Stomach (tissue), 9 donors: ENCODE results near the gene SMYD4. TPM values are rescaled to one million over a fixed set of nuclear protein-coding genes. Genes with fewer than 3 reads are reported as not detected.
A peak's percentile ranks its signal among the peaks of the same experiment; 100 is the strongest.
"Not testable (repeated sequence)": the region's sequence is repeated elsewhere in the genome, so short reads cannot be mapped to it uniquely, and the experiment has no call there.

Source experiments
- DNase-seq, 2 donors: peaks; one replicate each; pipeline versions ENCODE4 v3.0.0 to v3.0.0-alpha.2; 2013 to 2019
- H3K27ac ChIP-seq, 5 donors: fragments of 200-600 bp in 4 of 5; sonication (generic) in 4 of 5; one replicate each; pipeline ENCODE4 v1.5.1; 2013 to 2019; ENCODE audit warnings: mild to moderate bottlenecking in 1 of 5, moderate library complexity in 1 of 5
- H3K27me3 ChIP-seq, 3 donors: fragments of 200-600 bp; sonication (generic); one replicate each; pipeline ENCODE4 v1.5.1; 2017 to 2019; ENCODE audit warnings: mixed run types in 1 of 3
- H3K36me3 ChIP-seq, 4 donors: fragments of 200-600 bp; sonication (generic); 1 replicate in 3 of 4; 2 replicates in 1 of 4; pipeline ENCODE4 v1.5.1; 2016 to 2019
- H3K4me1 ChIP-seq, 4 donors: fragments of 200-600 bp; sonication (generic); one replicate each; pipeline ENCODE4 v1.5.1; 2016 to 2019
- H3K4me3 ChIP-seq, 4 donors: fragments of 200-600 bp; sonication (generic) in 3 of 4; one replicate each; pipeline ENCODE4 v1.5.1; 2016 to 2019; ENCODE audit warnings: mild to moderate bottlenecking in 1 of 4
- H3K9me3 ChIP-seq, 4 donors: fragments of 200-600 bp; sonication (generic); one replicate each; pipeline ENCODE4 v1.5.1; 2016 to 2019
- CTCF ChIP-seq, 7 experiments: fragments of 450-650 bp in 4 of 7; fragments of 200-600 bp in 3 of 7; sonication (generic) in 3 of 7; IDR thresholded peaks; one replicate each; pipeline ENCODE4 v1.5.1; 2016 to 2019; ENCODE audit warnings: antibody characterized with exemption in 7 of 7, control low read depth in 2 of 7, mild to moderate bottlenecking in 1 of 7
- EP300 ChIP-seq: sonication (generic); formaldehyde crosslinking; IDR thresholded peaks from one replicate; pipeline ENCODE4 v1.6.1; 2017; ENCODE audit warnings: antibody characterized with exemption
- POLR2A ChIP-seq, 4 donors: fragments of 450-650 bp; IDR thresholded peaks; one replicate each; pipeline ENCODE4 v1.6.1; 2016; ENCODE audit warnings: antibody characterized with exemption in 4 of 4, control low read depth in 2 of 4, mild to moderate bottlenecking in 1 of 4, moderate library complexity in 1 of 4
- POLR2AphosphoS5 ChIP-seq, 3 donors: sonication (generic); formaldehyde crosslinking; IDR thresholded peaks; one replicate each; pipeline ENCODE4 v1.6.1; 2016; ENCODE audit warnings: antibody characterized with exemption in 3 of 3
- WGBS, 5 donors: extraction: QIAGEN DNeasy Blood & Tissue Kit in 3 of 5; methylation state at CpG; one replicate each; pipeline versions ENCODE4 v1.1.5 to v1.1.7; 2013 to 2018; 5-methylcytosine and 5-hydroxymethylcytosine counted together
- intact Hi-C: fragments of 100-400 bp; cut with DNase I; formaldehyde crosslinking; loops from one replicate; pipeline ENCODE4 v1.15.1; 2023; ENCODE audit warnings: low total_unique reads
- polyA plus RNA-seq, 3 donors: library from polyadenylated mRNA; stranded (reverse); fragments of 200-250 nt; gene quantifications; one replicate each; pipeline ENCODE4 v1.2.3, GENCODE V29; 2013
- total RNA-seq, 5 donors: library from RNA; depleted of rRNA; stranded (reverse); fragments of >200 nt; gene quantifications; one replicate each; pipeline versions ENCODE4 v1.1.0 to v1.2.3, GENCODE V29; 2014 to 2016
- donor health status: healthy with polysubstance abuse.
- donor health status: Bipolar disorder and iron deficiency.
- donor health status: healthy.

SMYD4 gene
- total and polyA plus RNA-seq, 8 donors = 2.7 to 21.0 (median 6.0) TPM

GRCh38 chr17:1774390-1775176, 55.1 kb downstream of the SMYD4 start:
- Histone ChIP-seq H3K27ac (peak overlapping the region; percentile 11 to 81 (median 70)), H3K4me3 (no peak overlapping the region), H3K27me3 (no peaks in the 10 kb centered on the region), H3K9me3 (no peaks in the 10 kb centered on the region), H3K4me1 (peaks cover 0 to 44% (median 21%) of the 10 kb centered on the region in 4 donors), H3K36me3 (peaks cover 15 to 48% (median 45%) of the 10 kb centered on the region in 4 donors)
- intact Hi-C loops = loop anchor here (10.0 kb wide), 1 partner anchor 50 kb away; the partner anchor contains the start of gene WDR81
- 88 to 90% (median 89%) methylated on average over 21 of the region's 21 CpGs for WGBS, 5 donors
- TF ChIP-seq POLR2A (IDR thresholded peaks at IDR 0.05) (no peak), EP300 (no peak), POLR2AphosphoS5 (IDR thresholded peaks at IDR 0.05) (no peak), CTCF (IDR thresholded peaks at IDR 0.05) (no peak)
- no peak for DNase-seq

GRCh38 chr17:1773696-1774181, 56.0 kb downstream of the SMYD4 start:
- Histone ChIP-seq H3K4me1 (peaks cover 0 to 47% (median 24%) of the 10 kb centered on the region in 4 donors), H3K27me3 (no peaks in the 10 kb centered on the region), H3K36me3 (peaks cover 13 to 45% (median 41%) of the 10 kb centered on the region in 4 donors), H3K9me3 (no peaks in the 10 kb centered on the region), H3K4me3 (no peak overlapping the region), H3K27ac (peak overlapping the region; percentile 51 to 81 (median 70))
- TF ChIP-seq CTCF (IDR thresholded peaks at IDR 0.05) (no peak), EP300 (no peak), POLR2AphosphoS5 (IDR thresholded peaks at IDR 0.05) (peak in 1 of 3 donors; percentile 13), POLR2A (IDR thresholded peaks at IDR 0.05) (no peak)
- peak in 1 of 2 donors; percentile 58 for DNase-seq
- WGBS, 5 donors = 14 to 36% (median 22%) methylated on average over 5 to 7 of the region's 7 CpGs
- intact Hi-C loops = loop anchor here (10.0 kb wide), 1 partner anchor 49 kb away; the partner anchor contains the start of gene WDR81

- peak overlapping the region; percentile 51 to 81 (median 70) for H3K27ac ChIP-seq
- not testable (repeated sequence) for H3K4me3 ChIP-seq, H3K9me3 ChIP-seq, H3K27me3 ChIP-seq
- H3K36me3 ChIP-seq = peaks cover 9 to 39% (median 35%) of the 10 kb centered on the region in 4 donors
- peak in 1 of 2 donors; percentile 13 for DNase-seq
- intact Hi-C loops = loop anchor here (10.0 kb wide), 1 partner anchor 48 kb away; the partner anchor contains the start of gene WDR81
- H3K4me1 ChIP-seq = peaks cover 0 to 47% (median 24%) of the 10 kb centered on the region in 4 donors
- WGBS, 5 donors = 59 to 78% (median 68%) methylated on average over 12 of the region's 12 CpGs
These were observed 56.6 kb downstream of the SMYD4 start for GRCh38 chr17:1773000-1773695.

GRCh38 chr17:1769822-1770477, 59.8 kb downstream of the SMYD4 start:
- no peak overlapping the region for H3K4me3 ChIP-seq
- 25 to 52% (median 35%) methylated on average over 6 to 21 of the region's 21 CpGs for WGBS, 5 donors
- peak in 1 of 2 donors; percentile 86 for DNase-seq
- H3K27ac ChIP-seq = peak overlapping the region in 3 of 5 donors; percentile 3 to 40 (median 38)
- H3K36me3 ChIP-seq = peaks cover 0 to 7% (median 6%) of the 10 kb centered on the region in 4 donors
- no peaks in the 10 kb centered on the region for H3K27me3 ChIP-seq
- no peak for TF ChIP-seq CTCF (IDR thresholded peaks at IDR 0.05)
- no peak for TF ChIP-seq EP300
- no peak for TF ChIP-seq POLR2A (IDR thresholded peaks at IDR 0.05)
- no peak for TF ChIP-seq POLR2AphosphoS5 (IDR thresholded peaks at IDR 0.05)
- intact Hi-C loops = loop anchor here (10.0 kb wide), 1 partner anchor 45 kb away; the partner anchor contains the start of gene WDR81
- H3K9me3 ChIP-seq = no peaks in the 10 kb centered on the region
- peaks cover 0 to 55% (median 27%) of the 10 kb centered on the region in 4 donors for H3K4me1 ChIP-seq
